Activated CD4-positive, CD25-positive, alpha-beta regulatory T cell treated with anti-CD3 and anti-CD28 coated beads, Interleukin-2, amount 50 U/mL, for 16 hours (primary cell): Measurements from ENCODE around the gene TMEM86B.

Source experiments
- DNase-seq: peaks from one replicate; pipeline ENCODE4 v3.0.0-alpha.2; 2020; ENCODE audit warnings: low read depth, low spot score

Gene TMEM86B, protein sequence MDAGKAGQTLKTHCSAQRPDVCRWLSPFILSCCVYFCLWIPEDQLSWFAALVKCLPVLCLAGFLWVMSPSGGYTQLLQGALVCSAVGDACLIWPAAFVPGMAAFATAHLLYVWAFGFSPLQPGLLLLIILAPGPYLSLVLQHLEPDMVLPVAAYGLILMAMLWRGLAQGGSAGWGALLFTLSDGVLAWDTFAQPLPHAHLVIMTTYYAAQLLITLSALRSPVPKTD

DNA sequence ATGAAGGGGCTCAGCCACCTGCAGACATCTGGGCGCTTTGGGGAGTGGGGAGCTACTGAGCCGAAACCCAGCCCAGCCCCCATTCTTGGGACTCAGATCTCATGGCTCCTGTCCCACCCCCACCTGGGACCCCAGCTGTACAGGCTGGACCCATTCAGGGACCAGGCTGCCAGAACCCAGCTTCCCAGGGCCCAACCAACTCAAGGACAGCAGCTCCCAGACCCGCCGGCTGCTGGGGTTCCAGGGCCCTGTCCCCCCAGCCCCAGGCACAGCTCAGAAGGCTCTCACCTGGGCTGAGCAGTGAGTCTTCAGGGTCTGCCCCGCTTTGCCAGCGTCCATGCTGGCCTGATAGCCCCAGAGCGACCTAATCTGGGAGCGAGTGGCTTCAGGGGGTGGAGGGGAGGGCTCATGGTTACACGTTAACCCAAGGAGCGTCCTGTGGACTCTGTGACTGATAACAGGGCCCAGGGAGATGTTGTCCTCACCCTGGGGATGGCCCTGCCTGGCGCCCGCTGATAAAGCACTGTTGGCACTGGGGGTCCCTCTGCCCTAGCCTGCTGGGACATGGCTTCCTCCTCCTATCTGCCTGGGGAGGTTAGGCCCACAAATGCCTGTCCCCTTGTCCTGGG lies at the start of gene TMEM86B:
Gene TMEM86B, minus strand, starts transcription at position 361 of the 629 bp plus-strand sequence. Its CDS starts 22 bp downstream, at position 339.
- DNase-seq, result no peak

DNA sequence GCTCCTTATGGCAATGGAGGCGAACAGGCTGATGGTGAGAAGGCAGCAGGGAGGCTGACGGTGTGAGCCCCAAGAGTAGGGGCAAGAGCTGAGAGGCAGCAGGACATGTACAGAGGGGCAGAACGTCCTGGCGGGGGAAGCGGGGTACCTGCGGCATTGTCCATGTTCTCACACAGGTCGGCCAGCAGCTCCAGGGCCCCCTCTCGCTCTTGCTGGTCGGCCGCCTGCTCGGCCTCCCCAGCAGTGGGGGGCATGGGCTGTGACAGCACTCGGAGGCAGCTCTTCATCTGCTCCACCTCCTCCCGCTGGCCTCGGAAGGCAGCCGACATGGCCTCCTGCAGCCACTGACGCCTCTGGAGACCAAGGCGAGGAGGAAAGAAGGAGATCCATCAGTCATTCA lies 48.9 kb upstream of the TMEM86B start:
- no peak for DNase-seq

GRCh38 chr19:55276720-55277430 lies 48.3 kb upstream of the TMEM86B start:
- no peak for DNase-seq

GRCh38 chr19:55275851-55276719 lies 47.5 kb upstream of the TMEM86B start:
- DNase-seq, result no peak

DNA sequence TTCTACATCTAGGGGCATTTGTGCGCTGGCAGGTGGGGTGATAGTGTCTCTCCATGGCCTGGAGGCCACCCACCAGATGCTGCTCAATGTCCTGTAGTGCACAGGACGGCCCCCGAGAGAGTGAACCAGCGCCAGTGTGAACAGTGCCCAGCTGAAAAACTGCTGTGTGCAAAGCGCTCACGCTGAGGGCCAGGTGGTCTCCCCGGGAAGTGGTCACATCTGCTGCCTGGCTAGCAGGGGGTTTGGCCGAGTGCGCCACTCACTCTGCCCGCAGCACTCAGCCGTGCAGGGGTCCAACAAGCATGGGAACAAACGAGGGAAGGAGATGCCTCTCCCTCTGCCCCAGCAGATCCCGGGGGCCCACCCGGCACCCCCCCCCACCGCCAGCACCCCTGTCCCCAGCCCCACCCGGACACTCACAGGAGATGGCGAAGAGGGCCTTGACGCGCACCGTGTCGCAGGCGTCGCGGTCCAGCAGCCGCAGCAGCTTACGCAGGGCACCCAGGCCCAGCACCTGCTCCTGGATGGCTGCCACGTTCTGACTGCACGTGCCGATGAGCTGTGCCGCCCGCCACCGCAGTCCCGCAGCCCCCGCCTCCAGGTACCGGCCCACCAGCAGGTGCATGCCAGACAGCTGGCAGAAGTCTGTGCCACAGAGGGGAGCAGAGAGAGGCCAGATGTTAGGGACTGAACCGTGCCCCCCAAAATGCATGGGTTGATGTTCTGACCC lies 45.6 kb upstream of the TMEM86B start:
- DNase-seq, result no peak

GRCh38 chr19:55272142-55272541 lies 43.6 kb upstream of the TMEM86B start:
- DNase-seq, result no peak

- no peak for DNase-seq
Measured at GRCh38 chr19:55270172-55270942, 41.8 kb upstream of the TMEM86B start.

DNA sequence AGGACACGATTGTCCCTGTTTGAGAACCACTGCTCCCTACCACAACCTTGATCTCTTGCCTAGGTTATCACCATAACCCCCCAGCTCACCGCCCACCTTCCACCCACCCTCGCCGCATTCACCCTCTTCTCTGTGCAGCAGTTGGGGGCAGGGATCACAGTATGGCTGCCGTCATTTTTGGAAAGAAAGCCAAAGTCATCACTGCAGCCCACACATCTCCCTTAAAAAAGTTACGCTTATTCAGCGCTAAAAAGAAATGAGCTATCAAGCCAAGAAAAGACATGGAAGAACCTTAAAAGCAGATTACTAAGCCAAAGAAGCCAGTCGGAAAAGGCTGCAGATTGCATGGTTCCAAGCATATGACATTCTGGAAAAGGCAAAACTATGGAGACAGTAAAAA lies 40.7 kb upstream of the TMEM86B start:
- DNase-seq, result no peak

DNA sequence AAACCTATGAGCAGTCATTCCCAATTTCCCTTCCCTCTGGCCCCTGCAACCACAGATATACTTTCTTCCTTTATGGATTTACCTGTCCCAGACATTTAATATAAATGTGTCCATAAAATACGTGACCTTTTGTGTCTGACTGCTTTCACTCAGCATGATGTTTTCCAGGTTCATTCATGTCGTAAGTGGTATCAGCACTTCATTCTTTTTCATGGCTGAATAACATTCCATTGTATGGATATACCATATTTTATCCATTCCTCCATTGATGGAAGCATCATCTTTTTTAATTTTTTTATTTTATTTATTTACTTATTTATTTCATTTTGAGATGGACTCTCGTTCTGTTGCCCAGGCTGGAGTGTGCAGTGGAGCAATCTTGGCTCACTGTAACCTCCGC lies 38.3 kb upstream of the TMEM86B start:
- DNase-seq, result no peak

GRCh38 chr19:55266404-55266803 lies 37.8 kb upstream of the TMEM86B start:
- no peak for DNase-seq

DNA sequence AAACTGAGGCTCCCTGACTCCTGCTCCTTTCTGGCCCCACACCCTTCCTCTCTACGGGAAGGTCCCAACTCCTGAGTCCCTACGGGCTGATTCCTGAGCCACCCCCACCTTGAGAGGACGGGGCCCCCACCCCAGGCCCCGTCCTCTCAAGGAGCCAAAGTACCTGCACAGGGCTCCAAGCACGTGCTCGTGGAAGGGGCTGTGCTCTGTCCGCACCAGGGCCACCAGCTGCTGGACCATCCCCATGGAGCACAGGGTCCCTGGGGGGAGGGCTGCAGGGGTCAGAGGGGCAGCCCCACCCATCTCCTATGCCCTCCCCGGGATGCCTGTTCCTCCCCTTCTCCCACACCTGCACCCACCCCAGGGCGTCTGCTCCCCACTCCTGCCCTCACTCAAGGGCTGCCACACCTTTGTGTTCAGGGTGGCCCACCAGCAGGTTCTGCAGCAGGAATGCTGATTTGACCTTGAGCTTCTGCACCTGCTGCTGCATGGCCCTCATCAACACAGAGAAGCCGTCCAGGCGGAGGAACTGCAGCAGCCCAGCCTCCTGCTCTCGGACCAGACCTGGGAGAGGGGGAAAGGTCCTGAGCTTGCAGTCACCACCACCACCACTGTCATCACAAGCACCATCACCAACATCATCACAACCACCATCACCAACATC lies 37.3 kb upstream of the TMEM86B start:
- DNase-seq, result no peak

DNA sequence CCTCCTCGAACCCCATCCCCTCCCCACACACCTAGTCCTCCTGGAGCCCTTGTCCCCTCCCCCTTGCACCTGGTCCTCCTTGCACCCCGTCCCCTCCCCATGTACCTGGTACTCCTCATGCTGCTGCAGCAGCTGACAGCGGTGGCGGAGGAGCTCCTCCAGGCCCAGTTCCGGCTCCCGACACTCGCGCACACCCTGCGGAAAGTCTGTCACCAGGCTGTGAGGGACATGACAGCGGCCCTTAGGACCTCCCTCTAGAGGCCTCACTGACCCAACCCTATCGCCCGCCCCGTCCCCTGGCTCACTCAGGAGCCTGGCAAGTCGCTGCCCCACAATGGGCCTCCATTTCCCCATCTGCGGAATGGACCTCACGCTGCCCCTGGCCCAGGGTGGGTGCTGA lies 36.6 kb upstream of the TMEM86B start:
- DNase-seq, result no peak

DNA sequence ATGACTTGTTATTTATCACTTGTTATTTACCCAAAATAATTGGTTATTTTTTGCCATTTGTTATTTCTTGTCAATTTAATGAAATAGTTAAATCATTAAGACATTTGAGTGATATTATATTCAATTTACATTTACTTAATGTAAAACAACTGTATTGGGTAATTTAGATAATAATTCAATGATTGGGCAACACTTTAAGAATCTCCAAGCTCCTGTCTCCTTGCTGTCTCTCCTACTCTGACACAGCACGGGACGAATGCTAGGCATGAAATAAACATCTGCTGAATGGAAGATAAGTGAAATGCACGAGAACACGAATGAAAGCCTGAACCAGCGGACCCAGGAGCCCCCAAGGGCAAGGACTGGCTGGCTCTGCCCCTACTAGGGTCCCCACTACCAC lies 36.0 kb upstream of the TMEM86B start:
- DNase-seq, result no peak

DNA sequence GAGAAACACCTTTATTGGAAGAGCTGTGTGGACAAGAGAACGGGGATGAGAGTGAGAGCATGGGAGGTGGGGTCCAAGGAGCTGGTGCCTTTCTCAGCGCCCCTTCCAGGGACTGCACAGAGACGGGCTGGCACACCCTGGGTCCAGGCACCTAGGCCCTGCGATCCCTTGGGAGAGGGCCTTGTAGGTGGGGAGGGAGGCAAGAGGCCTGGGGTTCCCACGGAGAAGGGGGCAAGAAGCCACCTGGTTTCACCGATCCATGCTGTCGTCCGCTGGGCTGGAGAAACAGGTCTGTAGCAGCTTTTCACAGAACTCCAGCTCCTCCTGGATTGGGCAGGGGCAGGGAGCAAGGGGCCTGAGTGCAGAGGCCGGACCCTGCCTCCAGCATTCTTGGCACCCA lies 33.8 kb upstream of the TMEM86B start:
- no peak for DNase-seq

- no peak for DNase-seq
Measured at GRCh38 chr19:55261671-55262126, 33.1 kb upstream of the TMEM86B start.

DNA sequence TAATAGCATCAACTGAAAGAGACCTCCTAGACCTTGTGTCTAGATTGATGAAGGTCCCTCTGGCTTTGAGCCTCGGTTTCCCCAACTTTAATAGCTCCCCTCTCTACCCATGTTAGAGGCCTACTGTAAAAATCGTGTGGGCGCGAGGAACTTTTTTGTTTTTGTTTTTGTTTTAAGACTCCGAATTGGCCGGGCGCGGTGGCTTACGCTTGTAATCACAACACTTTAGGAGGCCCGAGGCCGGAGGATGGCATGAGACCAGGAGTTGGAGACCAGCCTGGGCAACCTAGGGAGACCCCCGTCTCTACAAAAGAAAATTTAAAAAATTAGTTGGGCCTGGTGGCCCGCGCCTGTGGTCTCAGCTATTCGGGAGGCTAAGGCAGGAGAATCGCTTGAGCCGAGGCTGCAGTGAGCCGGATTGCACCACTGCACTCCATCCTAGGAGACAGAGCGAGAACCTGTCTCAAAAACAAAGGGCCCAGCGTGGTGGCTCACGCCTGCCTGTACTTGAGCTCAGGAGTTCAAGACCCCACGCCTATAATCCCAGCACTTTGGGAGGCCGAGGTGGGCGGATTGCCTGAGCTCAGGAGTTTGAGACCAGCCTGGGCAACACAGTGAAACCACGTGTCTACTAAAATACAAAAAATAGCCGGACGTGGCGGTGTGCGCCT lies 31.1 kb upstream of the TMEM86B start:
- DNase-seq, result no peak

DNA sequence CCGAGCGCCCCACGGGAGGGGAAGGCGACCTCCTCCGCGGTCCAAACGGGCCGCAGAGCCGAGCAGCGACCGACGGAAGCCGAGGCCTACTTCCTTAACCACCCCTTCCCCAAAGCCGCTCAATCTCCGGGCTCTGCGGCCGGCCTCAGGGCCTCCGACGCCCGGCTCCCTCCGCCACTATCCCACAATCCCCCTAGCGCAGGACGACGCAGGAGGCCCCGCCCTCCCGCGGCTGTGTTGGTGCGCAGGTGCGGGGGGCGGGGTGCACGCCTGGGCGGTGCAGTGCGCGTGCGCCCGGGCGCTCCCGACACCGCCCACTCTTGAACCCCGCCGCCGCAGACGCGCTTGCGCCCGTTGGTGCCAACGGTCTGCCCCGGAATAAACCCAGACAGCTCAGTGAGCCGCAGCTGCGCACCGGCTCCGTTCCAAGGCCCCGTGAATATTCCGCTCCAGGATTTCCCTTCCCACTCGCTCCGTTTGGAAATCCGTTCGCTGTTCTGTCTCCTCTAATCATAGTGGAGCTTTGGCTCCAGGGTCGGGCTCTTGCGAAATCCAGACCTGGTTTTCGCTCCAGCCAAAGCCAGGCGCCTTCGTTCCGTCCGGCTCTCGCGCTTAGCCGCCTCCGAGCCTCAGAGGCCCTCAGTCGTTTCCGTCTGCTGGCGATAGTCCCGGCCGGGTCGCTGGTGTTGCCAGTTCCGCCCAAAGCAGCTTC lies 30.4 kb upstream of the TMEM86B start, which contains the start of gene PPP6R1:
Gene PPP6R1, minus strand, starts transcription at position 190 of the 712 bp plus-strand sequence. CDS start 11,914 bp downstream, outside the sequence.
- DNase-seq, result peak; percentile 83

- no peak for DNase-seq
Measured at GRCh38 chr19:55258476-55258827, 29.9 kb upstream of the TMEM86B start.
